Measurements from ENCODE around the gene C2CD2.
A peak's percentile ranks its signal among the peaks of the same experiment; 100 is the strongest.
"Not testable (repeated sequence)": the region's sequence is repeated elsewhere in the genome, so short reads cannot be mapped to it uniquely, and the experiment has no call there.

The C2CD2 gene

DNA sequence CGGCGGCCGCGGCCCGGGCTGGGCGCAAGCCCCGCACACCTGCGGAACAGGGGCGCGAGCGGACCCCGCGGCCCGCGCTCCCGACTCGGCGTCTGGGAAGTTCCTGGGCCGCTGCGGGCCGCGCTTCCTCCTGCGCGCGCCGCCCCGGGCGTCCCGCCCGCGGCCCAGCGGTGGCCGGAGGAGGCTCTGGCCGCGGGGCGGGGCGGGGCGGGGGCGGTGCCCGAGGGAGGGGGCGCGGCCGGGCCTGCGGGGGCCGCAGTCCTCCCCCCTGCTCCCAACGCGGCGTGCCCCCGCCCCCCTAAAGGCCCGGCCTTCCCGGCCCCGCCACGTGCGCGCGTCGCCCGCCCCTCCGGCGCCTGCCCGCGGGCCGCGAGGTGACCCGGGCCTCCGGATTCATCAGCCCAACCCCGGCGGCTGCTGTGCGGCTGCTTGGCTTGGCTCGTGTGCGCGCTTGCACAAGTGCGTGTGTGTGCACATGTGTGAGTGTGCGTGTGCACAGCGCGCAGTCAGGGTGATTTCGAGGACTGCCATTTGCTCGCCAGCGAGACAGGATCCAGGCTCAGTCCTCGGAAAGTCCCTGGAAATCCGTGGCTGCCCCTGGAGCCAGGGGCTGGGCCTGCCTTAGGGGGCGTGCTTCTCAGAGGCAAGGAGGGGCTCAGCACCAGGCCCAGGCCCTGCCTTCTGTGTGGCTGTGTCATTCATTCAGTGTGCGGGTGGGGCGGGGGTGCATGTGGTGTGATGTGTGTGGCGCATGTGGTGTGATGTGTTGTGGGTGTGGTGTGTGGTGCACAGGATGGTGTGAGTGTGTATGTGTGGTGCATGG lies at the start of gene C2CD2:
Gene C2CD2, minus strand, starts transcription at position 188 of the 823 bp plus-strand sequence. CDS start 370 bp downstream, outside the sequence.
- DNase-seq (ENCODE audit: low read depth in 2 of 2) = peak in 1 of 2 donors; percentile 7

GRCh38 chr21:42003051-42003461 lies 49.2 kb upstream of the C2CD2 start:
- no peak for DNase-seq (ENCODE audit: low read depth in 2 of 2)

- peak; percentile 21 to 66 for DNase-seq (ENCODE audit: low read depth in 2 of 2)
Measured at GRCh38 chr21:42002421-42002958, 48.7 kb upstream of the C2CD2 start.

DNA sequence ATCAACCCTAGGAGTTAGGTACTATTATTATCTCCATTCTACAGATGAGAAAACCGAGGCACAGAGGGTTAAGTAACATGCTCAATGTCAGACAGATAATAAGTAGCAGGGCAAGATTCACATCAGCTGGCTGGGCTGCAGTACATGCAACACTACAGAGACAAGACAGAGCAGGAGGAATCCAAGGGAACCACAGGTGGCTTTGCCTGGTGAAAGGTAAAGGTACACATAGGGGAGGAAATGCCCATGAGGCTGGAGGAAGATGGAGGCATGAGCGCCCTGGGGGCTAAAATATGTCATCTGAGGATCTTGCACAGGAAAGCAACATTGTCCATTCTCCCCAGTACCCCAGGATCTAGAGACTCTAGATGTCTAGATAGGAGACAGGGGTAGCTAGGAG lies 48.0 kb upstream of the C2CD2 start:
- no peak for DNase-seq (ENCODE audit: low read depth in 2 of 2)

DNA sequence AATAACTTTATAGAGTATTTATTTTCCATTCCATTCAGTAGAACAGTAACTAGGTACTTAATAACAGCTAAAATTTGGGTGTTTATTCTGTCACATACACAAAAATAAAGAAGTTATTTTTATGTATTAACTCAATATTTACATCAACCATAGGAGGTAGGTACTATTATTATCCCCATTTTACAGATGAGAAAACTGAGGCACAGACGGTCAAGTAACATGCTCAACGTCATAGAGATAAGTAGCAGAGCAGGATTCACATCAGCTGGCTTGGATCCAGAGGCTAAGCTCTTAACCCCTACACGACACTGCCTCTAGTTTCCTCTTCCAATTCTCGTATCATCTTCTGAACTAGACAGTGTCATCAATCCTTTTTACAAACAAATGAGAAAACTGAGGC lies 47.1 kb upstream of the C2CD2 start:
- no peak for DNase-seq (ENCODE audit: low read depth in 2 of 2)

- DNase-seq (ENCODE audit: low read depth in 2 of 2) = no peak
Measured at GRCh38 chr21:41997657-41998056, 43.8 kb upstream of the C2CD2 start.

DNA sequence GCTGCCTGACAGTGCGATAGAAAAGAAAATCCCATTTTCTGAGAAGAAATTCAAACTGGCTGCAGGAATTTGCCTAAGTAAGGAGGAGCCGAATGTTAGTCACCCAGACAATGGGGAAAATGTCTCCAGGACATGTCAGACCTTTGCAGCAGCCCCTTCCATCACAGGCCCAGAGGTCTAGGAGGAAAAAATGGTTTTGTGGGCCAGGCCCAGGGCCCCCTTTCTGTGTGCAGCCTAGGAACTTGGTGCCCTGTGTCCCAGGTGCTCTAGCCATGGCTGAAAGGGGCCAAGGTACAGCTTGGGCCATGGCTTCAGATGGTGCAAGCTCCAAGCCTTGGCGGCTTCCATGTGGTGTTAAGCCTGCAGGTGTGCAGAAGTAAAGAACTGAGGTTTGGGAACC lies 41.8 kb upstream of the C2CD2 start:
- no peak for DNase-seq (ENCODE audit: low read depth in 2 of 2)

- DNase-seq (ENCODE audit: low read depth in 2 of 2) = not testable (repeated sequence)
Measured at GRCh38 chr21:41994613-41995012, 40.8 kb upstream of the C2CD2 start.

DNA sequence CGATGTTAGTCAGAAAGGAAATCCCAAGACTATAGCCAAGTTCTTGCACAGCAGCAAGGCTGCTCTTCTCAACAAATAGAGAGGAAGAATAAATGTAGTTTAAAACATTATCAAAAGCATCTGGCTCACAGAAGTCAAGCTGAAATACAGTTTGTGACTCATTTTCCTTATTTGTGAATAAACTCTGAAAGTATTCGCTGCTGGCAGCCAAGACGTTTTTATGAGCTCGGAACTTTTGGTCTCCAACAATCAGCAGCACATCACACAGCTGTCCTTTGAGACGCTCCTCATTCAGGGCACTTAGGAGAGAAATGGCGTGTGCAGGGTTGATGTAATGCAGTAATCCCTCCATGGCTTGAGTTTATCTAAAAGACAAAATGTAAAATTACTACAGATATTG lies 39.9 kb upstream of the C2CD2 start:
- no peak for DNase-seq (ENCODE audit: low read depth in 2 of 2)

- DNase-seq (ENCODE audit: low read depth in 2 of 2) = no peak
Measured at GRCh38 chr21:41992576-41992975, 38.8 kb upstream of the C2CD2 start.

DNA sequence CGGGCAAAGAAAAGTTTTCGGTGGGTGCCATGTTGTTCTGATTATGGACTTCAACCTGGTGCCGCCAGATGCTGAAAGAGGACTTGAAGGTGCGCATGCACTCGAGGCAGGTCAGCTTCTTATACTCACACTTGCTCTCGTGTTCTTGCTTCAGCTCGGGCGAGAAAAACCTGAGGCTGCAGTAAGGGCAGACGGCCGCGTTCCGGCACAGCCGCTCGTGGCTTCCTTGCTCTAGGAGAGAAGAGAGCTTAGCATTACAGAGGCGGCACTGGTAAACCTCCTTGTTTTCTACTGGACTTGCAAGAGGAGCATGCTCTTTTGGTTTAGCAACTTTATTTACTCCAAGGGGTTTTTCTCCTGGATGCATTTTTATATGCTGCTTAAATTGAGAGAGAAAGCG lies 37.8 kb upstream of the C2CD2 start:
- no peak for DNase-seq (ENCODE audit: low read depth in 2 of 2)

GRCh38 chr21:41989698-41990097 lies 35.9 kb upstream of the C2CD2 start:
- DNase-seq (ENCODE audit: low read depth in 2 of 2) = no peak

DNA sequence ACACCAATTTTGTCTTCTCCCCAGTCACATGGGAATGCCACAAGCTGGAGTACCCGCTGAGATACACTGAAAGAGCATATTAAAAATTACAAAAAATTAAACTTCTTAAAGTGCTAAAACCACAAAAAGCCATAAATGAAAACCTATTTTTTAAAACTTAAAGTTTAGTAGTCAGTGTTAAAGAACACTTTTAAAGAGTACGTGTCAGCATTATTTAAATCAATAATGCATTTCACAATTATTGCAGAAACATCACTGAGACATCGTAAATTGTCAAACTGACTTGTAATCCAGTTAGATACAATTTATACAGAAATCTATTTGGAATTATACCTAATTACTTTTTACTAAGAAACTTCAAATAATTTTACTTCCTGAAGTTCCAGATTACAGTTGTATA lies 33.5 kb upstream of the C2CD2 start:
- no peak for DNase-seq (ENCODE audit: low read depth in 2 of 2)

DNA sequence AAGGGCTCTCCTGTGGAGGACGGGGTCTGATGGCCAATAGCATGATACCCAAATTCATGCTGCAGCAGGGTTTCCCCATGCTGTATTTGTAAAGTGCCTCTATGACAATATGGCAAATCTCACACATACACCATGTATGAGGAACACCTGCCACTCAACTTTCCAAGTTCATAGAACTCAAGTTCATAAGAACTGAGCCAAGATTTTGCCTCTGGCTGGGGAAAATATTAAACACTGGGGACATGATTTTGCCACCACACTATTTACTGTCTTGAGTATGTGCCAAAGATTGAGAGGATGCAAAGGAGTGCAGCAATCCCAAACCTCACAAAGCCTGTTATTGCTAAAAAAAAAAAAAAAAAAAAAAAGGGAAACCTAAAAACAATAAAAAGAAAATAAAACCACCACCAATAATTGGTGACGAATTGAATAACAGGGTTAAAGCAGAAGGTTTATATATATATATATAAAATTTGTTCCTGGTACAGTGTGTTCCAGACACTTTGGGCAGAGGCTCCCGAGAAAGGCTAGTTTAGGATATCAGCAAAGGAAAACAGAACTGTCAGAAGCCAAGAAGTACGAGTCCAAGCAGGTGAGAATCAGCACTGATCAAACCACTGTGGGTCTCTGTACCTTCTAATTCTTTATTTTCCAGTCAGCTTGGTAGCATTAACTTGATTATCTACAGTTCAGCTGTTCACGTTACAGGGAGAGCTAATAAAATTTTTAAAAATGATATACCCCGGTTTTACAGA lies 32.0 kb upstream of the C2CD2 start:
- no peak for DNase-seq (ENCODE audit: low read depth in 2 of 2)

DNA sequence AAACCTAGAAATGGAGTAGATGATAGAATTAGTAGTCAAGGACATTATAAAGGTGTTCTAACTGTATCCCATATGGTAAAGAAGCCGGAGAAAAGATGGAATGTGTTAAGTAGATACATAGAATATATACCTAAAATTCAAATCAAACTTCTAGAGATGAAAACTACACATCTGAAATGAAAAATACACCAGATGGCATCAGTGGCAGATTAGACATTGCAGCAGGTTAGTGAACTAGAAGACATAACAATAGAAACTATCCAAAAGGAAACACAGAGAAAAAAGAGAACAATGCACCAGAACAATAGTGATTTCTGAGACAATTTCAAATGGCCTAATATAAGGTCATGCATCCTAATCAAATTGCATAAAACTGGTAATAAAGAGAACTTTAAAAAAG lies 29.4 kb upstream of the C2CD2 start:
- DNase-seq (ENCODE audit: low read depth in 2 of 2) = no peak

DNA sequence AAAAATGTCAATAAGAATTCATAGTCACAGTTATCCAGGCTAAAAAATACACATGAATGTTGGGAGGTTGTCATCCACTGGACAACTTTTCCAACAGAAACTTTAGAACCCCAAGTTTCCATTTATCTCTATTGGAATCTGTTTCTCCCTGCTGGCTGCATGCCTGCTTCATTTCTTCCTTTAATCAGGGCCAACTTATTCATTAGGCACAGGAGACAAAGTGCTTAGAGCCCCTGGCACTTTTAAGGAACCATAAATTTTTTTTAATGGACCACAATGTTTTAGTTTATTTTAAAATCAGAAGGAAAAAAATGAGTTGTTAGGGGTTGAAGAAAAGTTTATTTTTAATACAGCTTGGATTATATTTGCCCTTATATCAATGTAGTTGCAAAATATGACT lies 26.7 kb upstream of the C2CD2 start:
- DNase-seq (ENCODE audit: low read depth in 2 of 2) = no peak

GRCh38 chr21:41979751-41980369 lies 26.0 kb upstream of the C2CD2 start:
- no peak for DNase-seq (ENCODE audit: low read depth in 2 of 2)

- DNase-seq (ENCODE audit: low read depth in 2 of 2) = no peak
Measured at GRCh38 chr21:41979335-41979734, 25.5 kb upstream of the C2CD2 start.

GRCh38 chr21:41977034-41977950 lies 23.5 kb upstream of the C2CD2 start:
- no peak for DNase-seq (ENCODE audit: low read depth in 2 of 2)

GRCh38 chr21:41976611-41977010 lies 22.8 kb upstream of the C2CD2 start:
- DNase-seq (ENCODE audit: low read depth in 2 of 2) = no peak
